Measurements from ENCODE around the gene SCP2. TPM values are rescaled to one million over a fixed set of nuclear protein-coding genes. Genes with fewer than 3 reads are reported as not detected.

SCP2 gene
- total and polyA plus RNA-seq, 9 donors, result 58.4 to 161 (median 105) TPM

GRCh38 chr1:52892424-52893215, 34.5 kb upstream of the SCP2 start:
- Histone ChIP-seq H3K36me3 (no peaks in the 10 kb centered on the region), H3K27me3 (no peaks in the 10 kb centered on the region), H3K9me3 (no peaks in the 10 kb centered on the region), H3K4me3 (no peak overlapping the region), H3K4me1 (ENCODE audit: insufficient read depth) (no peaks in the 10 kb centered on the region), H3K27ac (no peak overlapping the region)
- intact Hi-C loops (cut with DNase I), result no loop called here
- DNase-seq, result no peak
- WGBS, 3 donors, result 96 to 98% (median 97%) methylated on average over 5 of the region's 5 CpGs
- TF ChIP-seq POLR2A (IDR thresholded peaks at IDR 0.05), result no peak
- TF ChIP-seq, protein P1, sequence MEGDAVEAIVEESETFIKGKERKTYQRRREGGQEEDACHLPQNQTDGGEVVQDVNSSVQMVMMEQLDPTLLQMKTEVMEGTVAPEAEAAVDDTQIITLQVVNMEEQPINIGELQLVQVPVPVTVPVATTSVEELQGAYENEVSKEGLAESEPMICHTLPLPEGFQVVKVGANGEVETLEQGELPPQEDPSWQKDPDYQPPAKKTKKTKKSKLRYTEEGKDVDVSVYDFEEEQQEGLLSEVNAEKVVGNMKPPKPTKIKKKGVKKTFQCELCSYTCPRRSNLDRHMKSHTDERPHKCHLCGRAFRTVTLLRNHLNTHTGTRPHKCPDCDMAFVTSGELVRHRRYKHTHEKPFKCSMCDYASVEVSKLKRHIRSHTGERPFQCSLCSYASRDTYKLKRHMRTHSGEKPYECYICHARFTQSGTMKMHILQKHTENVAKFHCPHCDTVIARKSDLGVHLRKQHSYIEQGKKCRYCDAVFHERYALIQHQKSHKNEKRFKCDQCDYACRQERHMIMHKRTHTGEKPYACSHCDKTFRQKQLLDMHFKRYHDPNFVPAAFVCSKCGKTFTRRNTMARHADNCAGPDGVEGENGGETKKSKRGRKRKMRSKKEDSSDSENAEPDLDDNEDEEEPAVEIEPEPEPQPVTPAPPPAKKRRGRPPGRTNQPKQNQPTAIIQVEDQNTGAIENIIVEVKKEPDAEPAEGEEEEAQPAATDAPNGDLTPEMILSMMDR (IDR thresholded peaks at IDR 0.05), result no peak
- TF ChIP-seq EP300 (IDR thresholded peaks at IDR 0.05), result no peak

DNA sequence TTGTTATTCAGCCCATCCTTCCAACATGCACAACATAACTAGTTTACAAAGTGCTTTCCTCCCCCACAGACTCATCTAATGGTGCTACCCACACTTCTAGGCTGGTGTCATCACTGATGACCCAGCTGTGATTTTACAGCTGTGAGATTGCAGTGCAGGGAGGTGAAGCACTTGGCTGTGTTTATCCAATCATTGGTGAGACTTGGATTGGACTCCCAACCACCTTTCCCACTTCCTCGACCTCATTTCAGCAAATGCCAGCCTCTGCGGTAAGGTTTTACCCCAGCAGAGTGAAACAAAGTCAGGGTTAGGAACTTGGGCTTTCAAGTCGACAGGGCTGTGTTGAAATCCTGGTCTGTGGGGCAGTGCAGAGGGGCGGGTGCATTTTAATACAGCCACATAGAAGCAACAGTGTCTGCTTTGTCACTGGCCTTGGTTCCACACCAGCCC, 27.6 kb upstream of the SCP2 start:
- Histone ChIP-seq H3K27ac (peak overlapping the region in 1 of 2 donors; percentile 17), H3K36me3 (no peaks in the 10 kb centered on the region), H3K4me3 (no peak overlapping the region), H3K4me1 (ENCODE audit: insufficient read depth) (peaks cover 2% of the 10 kb centered on the region), H3K27me3 (no peaks in the 10 kb centered on the region), H3K9me3 (no peaks in the 10 kb centered on the region)
- 11 to 23% (median 13%) methylated on average over 4 of the region's 4 CpGs for WGBS, 3 donors
- no peak for DNase-seq
- intact Hi-C loops (cut with DNase I), result no loop called here
- TF ChIP-seq, protein P1 (IDR thresholded peaks at IDR 0.05), result no peak
- TF ChIP-seq EP300 (IDR thresholded peaks at IDR 0.05) (no peak), POLR2A (IDR thresholded peaks at IDR 0.05) (no peak)

DNA sequence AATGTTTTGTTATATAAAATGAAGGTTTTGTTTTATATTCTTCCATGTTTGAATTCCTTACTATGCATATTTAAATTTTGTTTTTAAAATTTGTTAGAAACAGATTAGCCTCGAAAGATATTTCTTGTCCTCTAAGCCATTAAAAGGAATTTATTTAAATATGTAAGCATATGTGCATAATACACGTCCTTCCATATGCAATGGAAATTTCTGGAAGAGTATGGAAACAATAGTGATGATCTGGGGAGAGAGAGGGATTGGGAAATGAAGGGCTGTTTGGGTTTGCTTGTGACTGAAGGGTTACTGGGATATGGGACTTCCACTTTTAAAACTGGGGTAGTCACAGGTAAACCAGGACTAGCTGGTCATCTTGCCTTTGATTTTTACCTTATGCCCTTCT, 26.7 kb upstream of the SCP2 start:
- Histone ChIP-seq H3K27me3 (no peaks in the 10 kb centered on the region), H3K27ac (no peak overlapping the region), H3K4me3 (no peak overlapping the region), H3K36me3 (no peaks in the 10 kb centered on the region), H3K4me1 (ENCODE audit: insufficient read depth) (peaks cover 2% of the 10 kb centered on the region), H3K9me3 (no peaks in the 10 kb centered on the region)
- TF ChIP-seq POLR2A (IDR thresholded peaks at IDR 0.05) (no peak), EP300 (IDR thresholded peaks at IDR 0.05) (no peak)
- TF ChIP-seq, protein P1 (IDR thresholded peaks at IDR 0.05), result no peak
- no peak for DNase-seq
- intact Hi-C loops (cut with DNase I), result loop anchor here in 1 of 4 donors (10.0 kb wide), 1 partner anchor 284 kb away; no protein-coding TSS in a partner anchor
- 31 to 49% (median 32%) methylated on average over 2 of the region's 2 CpGs for WGBS, 3 donors

GRCh38 chr1:52901384-52901783, 25.7 kb upstream of the SCP2 start:
- TF ChIP-seq EP300 (IDR thresholded peaks at IDR 0.05) (no peak), POLR2A (IDR thresholded peaks at IDR 0.05) (no peak)
- TF ChIP-seq, protein P1 (IDR thresholded peaks at IDR 0.05), result no peak
- Histone ChIP-seq H3K4me3 (no peak overlapping the region), H3K27me3 (no peaks in the 10 kb centered on the region), H3K27ac (no peak overlapping the region), H3K9me3 (no peaks in the 10 kb centered on the region), H3K36me3 (no peaks in the 10 kb centered on the region), H3K4me1 (ENCODE audit: insufficient read depth) (peaks cover 2% of the 10 kb centered on the region)
- WGBS, 3 donors, result 66 to 80% (median 73%) methylated on average over 1 of the region's 1 CpG
- intact Hi-C loops (cut with DNase I), result loop anchor here in 1 of 4 donors (10.0 kb wide), 1 partner anchor 283 kb away; no protein-coding TSS in a partner anchor
- no peak for DNase-seq
